Immature natural killer cell (primary cell): ENCODE measurements around the gene ZBTB18. TPM values are rescaled to one million over a fixed set of nuclear protein-coding genes. Genes with fewer than 3 reads are reported as not detected.

ENCODE experiments used
- DNase-seq, 3 donors: peaks; one replicate each; pipeline ENCODE4 v3.0.0; 2022; ENCODE audit warnings: mixed read lengths in 1 of 3
- H3K27ac Mint-ChIP-seq, 6 donors: one replicate each; pipeline ENCODE4 v1.8.0; 2020; ENCODE audit warnings: mixed read lengths in 6 of 6, mild to moderate bottlenecking in 5 of 6, inconsistent platforms in 4 of 6, moderate library complexity in 3 of 6
- H3K27me3 Mint-ChIP-seq, 3 donors: one replicate each; pipeline ENCODE4 v1.8.0; 2020 to 2021; ENCODE audit warnings: low read depth in 3 of 3, mild to moderate bottlenecking in 3 of 3, mixed read lengths in 3 of 3, moderate library complexity in 3 of 3, inconsistent platforms in 1 of 3
- H3K36me3 Mint-ChIP-seq, 3 donors: one replicate each; pipeline ENCODE4 v1.8.0; 2020; ENCODE audit warnings: mixed read lengths in 3 of 3, inconsistent platforms in 2 of 3, mild to moderate bottlenecking in 2 of 3
- H3K4me1 Mint-ChIP-seq, 2 donors: one replicate each; pipeline ENCODE4 v1.8.0; 2020; ENCODE audit warnings: inconsistent platforms in 2 of 2, mild to moderate bottlenecking in 2 of 2, mixed read lengths in 2 of 2, moderate library complexity in 1 of 2
- H3K4me3 Mint-ChIP-seq, 5 donors: one replicate each; pipeline ENCODE4 v1.8.0; 2020; ENCODE audit warnings: mild to moderate bottlenecking in 5 of 5, mixed read lengths in 5 of 5, inconsistent platforms in 3 of 5, moderate library complexity in 3 of 5
- H3K9me3 Mint-ChIP-seq, 6 donors: one replicate each; pipeline ENCODE4 v1.8.0; 2020; ENCODE audit warnings: mild to moderate bottlenecking in 6 of 6, mixed read lengths in 6 of 6, inconsistent platforms in 4 of 6, moderate library complexity in 3 of 6
- polyA plus RNA-seq, 3 donors: library from polyadenylated mRNA; unstranded; fragments of 300-500 nt; fragmentation: Illumina TruSeq; gene quantifications; one replicate each; pipeline ENCODE4 v1.2.3, GENCODE V29; 2021

The ZBTB18 gene
- polyA plus RNA-seq, 3 donors from 2014 or later = 0.25 to 0.99 (median 0.72) TPM

DNA sequence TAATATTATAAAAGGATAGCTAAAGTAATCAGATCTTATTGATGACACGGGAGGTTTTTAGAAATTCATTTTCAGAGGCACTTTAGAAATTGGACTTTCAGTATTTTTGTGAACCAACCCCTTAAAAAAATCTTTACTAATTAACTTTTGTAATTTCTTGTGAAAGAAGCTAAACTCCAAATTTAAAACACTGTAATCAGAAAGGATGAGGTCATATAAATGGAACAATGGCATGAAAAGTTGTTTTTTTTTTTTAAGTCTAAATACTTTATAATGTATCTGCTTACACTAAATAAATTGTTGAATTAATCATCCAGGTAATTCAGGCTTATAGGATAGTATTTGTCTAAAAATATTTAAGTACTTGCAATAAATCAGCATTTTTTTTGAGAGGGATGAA, 9.0 kb downstream of the ZBTB18 start:
- H3K9me3 Mint-ChIP-seq = no peaks in the 10 kb centered on the region
- no peaks in the 10 kb centered on the region for H3K4me1 Mint-ChIP-seq
- H3K27me3 Mint-ChIP-seq = peaks cover 0 to 10% (median 1%) of the 10 kb centered on the region in 3 donors
- no peak overlapping the region for H3K27ac Mint-ChIP-seq
- no peak for DNase-seq
- no peak overlapping the region for H3K4me3 Mint-ChIP-seq
- peaks cover 0 to 8% (median 0%) of the 10 kb centered on the region in 3 donors for H3K36me3 Mint-ChIP-seq

DNA sequence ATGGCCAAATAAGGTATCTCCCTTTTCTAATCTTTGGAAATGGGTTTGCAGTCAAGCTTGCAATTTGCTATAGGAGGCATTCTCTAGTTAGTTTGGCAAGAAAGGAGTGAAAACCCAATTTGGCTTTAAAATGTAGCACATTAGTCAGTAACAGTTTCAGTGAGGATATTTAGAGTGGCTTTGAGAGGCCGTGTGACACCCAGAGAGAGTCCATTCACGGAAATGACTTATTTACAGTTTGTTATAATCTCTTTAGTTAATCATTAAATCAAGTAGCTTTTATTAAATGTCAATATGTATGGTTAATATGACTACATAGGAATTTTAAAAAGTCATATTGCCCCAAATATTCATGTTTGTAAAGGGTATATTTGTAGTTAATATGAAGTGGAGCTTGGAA, 9.6 kb downstream of the ZBTB18 start:
- DNase-seq = no peak
- peaks cover 0 to 10% (median 1%) of the 10 kb centered on the region in 3 donors for H3K27me3 Mint-ChIP-seq
- H3K9me3 Mint-ChIP-seq = no peaks in the 10 kb centered on the region
- no peaks in the 10 kb centered on the region for H3K4me1 Mint-ChIP-seq
- peaks cover 0 to 3% (median 0%) of the 10 kb centered on the region in 3 donors for H3K36me3 Mint-ChIP-seq
- no peak overlapping the region for H3K27ac Mint-ChIP-seq
- H3K4me3 Mint-ChIP-seq = no peak overlapping the region

DNA sequence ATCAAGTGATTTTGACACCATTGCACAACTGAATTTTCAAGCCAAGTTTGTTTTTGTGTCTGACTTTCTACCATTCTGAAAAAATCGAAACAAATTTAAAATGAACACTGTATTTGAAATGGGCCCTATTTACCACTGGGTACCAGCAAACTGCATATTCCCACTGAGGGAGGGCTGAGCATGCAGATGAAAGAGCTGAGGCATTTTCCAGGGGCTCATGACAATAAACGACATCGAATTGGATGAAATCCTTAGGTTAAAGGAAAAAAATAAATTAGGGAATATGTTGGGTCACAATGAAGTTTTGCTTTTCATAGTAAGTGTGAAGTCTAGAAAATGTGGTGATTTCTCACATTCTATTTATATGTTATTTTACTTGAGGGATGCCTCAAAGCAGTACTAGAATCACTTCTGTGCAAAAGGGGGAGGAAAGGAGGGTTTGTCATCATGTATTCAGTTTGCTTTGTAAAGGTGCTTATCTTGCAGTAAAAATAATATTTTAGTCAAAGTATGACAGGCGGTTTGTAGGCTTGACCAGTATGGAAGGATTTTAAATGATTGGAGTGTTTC, 11.2 kb downstream of the ZBTB18 start:
- Mint-ChIP-seq H3K36me3 (no peaks in the 10 kb centered on the region), H3K4me3 (no peak overlapping the region), H3K27ac (no peak overlapping the region), H3K27me3 (peaks cover 1 to 8% (median 1%) of the 10 kb centered on the region in 3 donors), H3K4me1 (no peaks in the 10 kb centered on the region), H3K9me3 (no peaks in the 10 kb centered on the region)
- no peak for DNase-seq

DNA sequence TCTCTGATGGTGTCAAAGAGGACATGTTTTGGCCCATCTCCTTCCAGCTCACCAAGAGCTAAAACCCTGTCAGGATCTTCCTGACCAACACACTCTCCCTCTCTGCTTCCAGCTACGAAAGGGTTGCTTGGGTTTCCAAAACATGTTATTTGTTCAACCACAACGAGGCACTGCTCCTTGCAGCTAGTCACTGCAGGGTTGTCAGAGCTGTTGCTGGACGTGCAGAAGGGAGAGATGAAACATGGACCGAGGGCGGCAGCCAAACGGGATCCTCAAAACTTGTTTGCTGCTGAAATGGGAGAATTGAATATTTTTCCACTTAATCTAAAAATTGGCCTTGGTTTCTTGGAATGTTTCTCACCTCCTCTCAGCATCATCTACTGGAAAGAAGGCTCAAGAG, 12.4 kb downstream of the ZBTB18 start:
- H3K36me3 Mint-ChIP-seq = no peaks in the 10 kb centered on the region
- H3K27ac Mint-ChIP-seq = no peak overlapping the region
- peaks cover 1 to 8% (median 1%) of the 10 kb centered on the region in 3 donors for H3K27me3 Mint-ChIP-seq
- no peak for DNase-seq
- no peaks in the 10 kb centered on the region for H3K4me1 Mint-ChIP-seq
- no peak overlapping the region for H3K4me3 Mint-ChIP-seq
- H3K9me3 Mint-ChIP-seq = no peaks in the 10 kb centered on the region

DNA sequence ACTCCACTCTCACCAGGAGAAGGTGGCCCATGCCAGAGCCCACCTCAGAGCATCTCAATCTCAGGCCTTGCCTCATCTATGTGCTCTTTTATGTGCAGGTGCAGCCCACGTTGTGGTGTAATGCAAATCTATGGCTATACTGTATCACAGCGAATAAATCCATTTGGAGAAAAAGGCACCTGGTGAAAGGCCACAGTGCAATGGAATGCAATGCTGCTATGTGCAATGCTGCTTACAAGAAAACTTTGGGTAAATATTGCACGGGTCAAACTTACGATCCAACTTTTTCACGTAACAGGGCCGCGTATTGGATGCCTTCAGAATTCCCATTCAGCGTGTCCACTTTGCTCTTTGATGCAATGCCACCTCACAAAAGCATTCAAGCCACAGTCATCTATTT, 13.5 kb downstream of the ZBTB18 start:
- H3K27me3 Mint-ChIP-seq = peaks cover 1 to 8% (median 1%) of the 10 kb centered on the region in 3 donors
- H3K9me3 Mint-ChIP-seq = no peaks in the 10 kb centered on the region
- no peak overlapping the region for H3K4me3 Mint-ChIP-seq
- H3K36me3 Mint-ChIP-seq = no peaks in the 10 kb centered on the region
- H3K27ac Mint-ChIP-seq = no peak overlapping the region
- no peak for DNase-seq
- no peaks in the 10 kb centered on the region for H3K4me1 Mint-ChIP-seq

DNA sequence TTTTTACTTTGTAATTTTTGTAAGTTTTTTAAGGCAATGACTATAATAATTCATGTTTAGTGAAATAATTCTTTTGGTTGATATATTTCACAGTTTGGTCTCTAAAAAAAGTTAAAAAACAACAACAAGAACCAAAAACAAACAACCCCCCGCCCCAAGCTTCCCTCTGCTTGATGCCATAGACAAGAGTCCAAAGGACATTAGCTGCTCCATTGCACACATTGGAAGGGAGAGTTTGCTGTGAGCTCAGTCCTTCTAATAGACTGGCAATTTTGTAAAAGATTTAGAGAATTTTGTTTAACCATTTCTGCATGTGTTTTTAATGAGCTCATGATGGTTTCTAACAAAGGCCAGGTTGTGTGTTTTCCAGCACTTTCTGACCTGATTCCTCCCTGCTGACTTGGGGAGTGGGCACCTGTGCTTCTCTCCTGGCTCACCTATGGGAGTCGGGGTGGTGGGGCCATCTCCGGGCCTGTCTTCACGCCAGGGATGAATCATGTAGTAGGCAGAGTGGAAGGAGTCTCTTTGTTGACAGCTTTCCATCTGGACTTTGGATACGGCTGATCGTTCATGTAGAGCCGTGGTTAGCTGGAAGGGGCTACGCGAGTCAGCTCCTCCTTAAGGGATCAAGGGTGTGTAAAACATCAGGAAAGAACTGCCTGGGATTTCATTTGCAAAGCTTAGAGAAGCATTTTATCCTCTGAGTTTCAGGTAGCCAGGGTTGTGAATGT, 14.1 kb downstream of the ZBTB18 start:
- Mint-ChIP-seq H3K36me3 (peaks cover 0 to 4% (median 0%) of the 10 kb centered on the region in 3 donors), H3K4me1 (no peaks in the 10 kb centered on the region), H3K27ac (no peak overlapping the region), H3K9me3 (no peaks in the 10 kb centered on the region), H3K27me3 (peaks cover 1 to 8% (median 1%) of the 10 kb centered on the region in 3 donors), H3K4me3 (no peak overlapping the region)
- DNase-seq = no peak

DNA sequence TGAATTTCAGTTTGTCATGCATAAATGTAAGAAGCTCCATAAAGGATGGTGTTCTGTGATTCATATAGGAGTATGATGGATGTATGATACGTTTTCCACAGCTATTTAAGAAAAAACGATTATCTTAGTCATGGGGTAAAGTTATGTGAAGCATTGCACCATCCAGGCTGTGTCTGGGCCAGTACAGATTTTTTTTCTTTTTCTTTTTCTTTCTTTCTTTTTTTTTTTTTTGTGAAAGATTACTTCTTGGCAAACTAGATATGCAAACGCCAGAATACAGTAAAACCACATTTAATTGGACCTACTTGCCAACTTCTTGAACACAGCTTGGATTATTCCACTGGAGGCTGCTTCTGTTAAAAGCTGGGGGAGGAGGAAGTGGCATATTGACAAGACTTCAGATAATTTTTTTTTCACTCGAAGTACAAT, 14.9 kb downstream of the ZBTB18 start:
- DNase-seq = no peak
- Mint-ChIP-seq H3K4me1 (no peaks in the 10 kb centered on the region), H3K4me3 (no peak overlapping the region), H3K27me3 (peaks cover 1 to 8% (median 1%) of the 10 kb centered on the region in 3 donors), H3K9me3 (no peaks in the 10 kb centered on the region), H3K36me3 (peaks cover 0 to 4% (median 0%) of the 10 kb centered on the region in 3 donors), H3K27ac (no peak overlapping the region)

DNA sequence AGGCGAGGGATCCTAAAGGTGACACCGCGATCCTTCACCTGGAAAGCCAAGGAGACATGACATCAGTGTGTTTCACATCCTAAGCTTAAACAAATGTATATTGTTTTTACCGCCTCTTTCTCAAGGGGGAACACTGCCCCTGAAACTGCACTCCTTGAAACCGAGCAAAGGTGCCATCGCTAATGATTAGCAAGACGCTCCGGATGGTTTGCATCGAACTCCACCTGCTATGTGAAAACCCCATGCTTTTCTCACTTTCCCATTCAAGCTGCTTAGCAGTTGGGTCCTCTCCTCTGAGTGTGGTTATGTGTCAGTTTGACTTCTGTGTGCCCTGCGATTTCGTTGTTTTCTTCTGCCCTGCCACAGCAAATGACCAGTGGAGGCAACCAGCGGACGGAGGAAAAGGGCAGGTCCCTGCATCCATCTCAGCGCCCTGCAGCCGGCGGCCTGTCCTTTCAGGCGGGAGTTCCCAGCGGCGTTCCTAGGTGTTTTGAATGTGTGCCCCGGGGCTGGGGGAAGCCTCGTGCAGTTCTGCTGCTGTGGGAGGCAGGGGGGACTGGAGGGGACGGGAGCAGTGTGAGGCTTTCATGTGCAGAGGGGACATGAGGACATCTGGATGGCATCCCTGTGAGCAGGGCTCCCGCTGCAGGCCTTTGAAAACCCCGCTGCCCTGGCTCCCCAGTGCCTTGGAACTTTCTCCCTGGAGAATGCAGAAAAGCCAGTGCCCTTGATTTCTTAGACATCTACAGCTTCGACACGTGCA, 16.1 kb downstream of the ZBTB18 start:
- H3K4me1 Mint-ChIP-seq = no peaks in the 10 kb centered on the region
- no peak overlapping the region for H3K27ac Mint-ChIP-seq
- H3K36me3 Mint-ChIP-seq = peaks cover 0 to 4% (median 0%) of the 10 kb centered on the region in 3 donors
- no peak for DNase-seq
- peaks cover 1 to 8% (median 1%) of the 10 kb centered on the region in 3 donors for H3K27me3 Mint-ChIP-seq
- no peaks in the 10 kb centered on the region for H3K9me3 Mint-ChIP-seq
- H3K4me3 Mint-ChIP-seq = no peak overlapping the region

DNA sequence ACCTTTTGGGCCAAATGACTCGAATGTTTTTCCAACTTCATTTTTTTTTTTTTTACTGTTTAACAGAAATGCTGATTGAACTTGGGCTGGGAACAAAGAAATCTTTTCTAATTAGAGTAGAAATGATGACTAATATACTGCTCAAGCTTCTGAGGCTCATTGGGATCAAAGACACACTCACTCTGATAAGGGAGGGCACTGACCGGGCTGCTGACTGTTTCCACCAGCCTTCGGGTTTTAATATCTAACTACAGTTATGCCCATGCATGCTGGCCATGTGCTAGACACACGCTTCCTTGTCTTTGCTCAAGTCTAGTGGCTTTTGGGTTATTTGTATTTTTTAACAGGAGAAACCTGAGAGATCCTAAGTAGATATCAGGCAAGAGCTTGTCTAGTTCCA, 16.8 kb downstream of the ZBTB18 start:
- H3K4me3 Mint-ChIP-seq = no peak overlapping the region
- peaks cover 1 to 3% (median 3%) of the 10 kb centered on the region in 3 donors for H3K27me3 Mint-ChIP-seq
- H3K4me1 Mint-ChIP-seq = no peaks in the 10 kb centered on the region
- H3K36me3 Mint-ChIP-seq = peaks cover 0 to 4% (median 0%) of the 10 kb centered on the region in 3 donors
- DNase-seq = no peak
- H3K27ac Mint-ChIP-seq = no peak overlapping the region
- no peaks in the 10 kb centered on the region for H3K9me3 Mint-ChIP-seq

DNA sequence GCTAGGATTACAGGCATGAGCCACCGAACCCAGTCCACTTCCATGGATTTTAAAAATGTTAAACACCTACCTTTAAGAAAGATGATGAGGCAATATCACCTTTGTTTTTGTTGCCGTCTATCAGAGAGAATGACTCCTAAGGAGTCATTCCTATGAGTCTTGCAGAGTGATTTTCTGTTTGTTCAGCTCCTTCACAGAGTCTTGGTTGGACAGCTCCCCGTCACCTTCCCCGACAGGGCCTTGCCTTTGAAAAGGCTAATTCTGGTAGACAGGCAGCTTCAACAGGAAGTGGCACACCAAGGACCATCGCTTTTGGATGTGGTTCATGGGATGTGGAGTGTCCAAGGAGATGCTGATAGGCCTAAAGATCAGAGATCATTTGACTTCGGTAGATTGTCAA, 17.5 kb downstream of the ZBTB18 start:
- no peak overlapping the region for H3K27ac Mint-ChIP-seq
- H3K4me1 Mint-ChIP-seq = no peaks in the 10 kb centered on the region

DNA sequence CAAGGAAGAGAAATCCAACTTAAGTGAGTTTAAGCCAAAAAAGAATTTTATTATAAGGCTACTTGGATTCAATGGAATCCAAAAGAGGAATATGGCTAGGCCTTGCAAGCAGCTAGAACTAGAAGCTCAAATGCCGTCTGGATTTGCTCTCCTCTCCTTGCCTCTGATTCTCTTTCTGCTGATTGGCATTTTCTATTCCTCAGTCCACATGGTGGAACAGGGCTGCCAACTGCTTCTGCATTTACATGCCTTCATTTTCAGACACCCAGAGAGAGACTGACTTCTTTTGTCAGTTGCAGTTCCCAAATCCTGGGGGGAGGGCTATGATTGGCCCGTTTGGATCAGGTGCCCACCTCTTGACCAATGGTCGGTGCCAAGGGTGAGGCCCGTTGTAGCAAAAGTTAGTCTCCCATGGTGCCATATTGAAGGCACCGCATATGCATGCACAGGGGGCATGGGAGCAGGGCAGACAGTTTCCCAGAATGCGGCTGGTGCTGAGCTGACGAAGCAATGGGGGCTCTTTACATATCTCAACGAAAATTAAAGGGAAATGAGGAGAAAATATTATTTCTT, 18.3 kb downstream of the ZBTB18 start:
- Mint-ChIP-seq H3K36me3 (peaks cover 0 to 4% (median 0%) of the 10 kb centered on the region in 3 donors), H3K27me3 (peaks cover 1 to 5% (median 3%) of the 10 kb centered on the region in 3 donors), H3K4me1 (peaks cover 7 to 8% of the 10 kb centered on the region in 2 donors), H3K9me3 (no peaks in the 10 kb centered on the region), H3K27ac (no peak overlapping the region), H3K4me3 (no peak overlapping the region)
- no peak for DNase-seq

More for the DNA sequence above, 17.5 kb downstream of the ZBTB18 start:
- no peak overlapping the region for H3K4me3 Mint-ChIP-seq
- no peaks in the 10 kb centered on the region for H3K9me3 Mint-ChIP-seq
- DNase-seq = no peak
- peaks cover 0 to 2% (median 1%) of the 10 kb centered on the region in 3 donors for H3K27me3 Mint-ChIP-seq
- peaks cover 0 to 4% (median 0%) of the 10 kb centered on the region in 3 donors for H3K36me3 Mint-ChIP-seq

DNA sequence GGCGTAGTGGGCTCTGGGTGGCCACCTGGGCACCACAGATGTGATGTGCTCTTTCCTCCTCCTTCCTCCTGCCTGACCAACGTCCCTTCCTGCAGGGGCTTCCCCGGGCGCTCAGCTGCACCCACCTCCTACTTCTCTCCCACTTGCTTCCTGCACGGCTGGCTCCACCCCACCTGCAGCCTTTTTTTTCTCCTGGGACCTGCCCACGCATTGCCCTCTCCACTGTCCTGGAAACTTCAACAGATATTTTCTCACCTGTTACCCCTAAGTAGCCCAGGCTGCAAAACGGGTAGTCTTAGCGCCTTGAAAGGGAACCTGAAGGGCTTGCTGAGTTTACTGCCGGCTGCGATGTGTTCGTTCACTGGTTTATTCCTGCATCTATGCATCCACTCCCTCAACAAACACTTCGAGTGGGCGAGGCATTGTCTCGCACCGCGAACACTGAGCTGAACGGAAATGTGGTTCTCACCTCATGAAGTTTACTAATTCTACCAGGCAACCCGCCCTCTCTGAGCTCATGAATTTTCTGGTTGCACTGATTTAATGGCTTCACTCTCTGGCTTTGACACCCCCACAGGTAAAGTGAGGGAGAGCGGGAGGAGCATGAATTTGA, 23.6 kb downstream of the ZBTB18 start:
- peaks cover 20 to 22% of the 10 kb centered on the region in 2 donors for H3K4me1 Mint-ChIP-seq
- peak overlapping the region; percentile 31 to 89 (median 78) for H3K27ac Mint-ChIP-seq
- H3K36me3 Mint-ChIP-seq = peaks cover 0 to 4% (median 0%) of the 10 kb centered on the region in 3 donors

DNA sequence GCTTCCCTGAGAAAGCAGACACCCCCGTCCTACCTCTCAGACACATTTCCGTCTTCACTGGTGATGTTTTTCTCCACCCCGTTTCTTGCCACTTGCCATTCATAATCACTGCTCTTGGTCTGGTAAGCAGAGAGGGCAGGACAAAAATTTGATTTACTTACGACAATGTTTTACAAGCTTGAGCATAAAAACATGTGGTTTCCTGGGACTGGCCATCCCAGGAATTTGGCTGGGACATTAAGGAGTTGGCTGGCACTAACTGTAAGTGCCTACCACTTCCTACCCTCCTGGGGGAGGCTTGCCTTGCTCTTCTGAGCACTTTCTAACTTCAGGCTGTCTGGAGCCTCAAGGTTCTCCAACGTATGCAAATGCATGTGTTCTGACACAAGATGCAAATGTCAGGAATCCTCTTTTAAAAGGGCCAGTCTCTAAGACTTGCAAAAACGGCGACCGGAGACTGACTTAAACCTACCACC, 24.2 kb downstream of the ZBTB18 start:
- DNase-seq = no peak
- H3K4me1 Mint-ChIP-seq = peaks cover 20 to 22% of the 10 kb centered on the region in 2 donors
- H3K4me3 Mint-ChIP-seq = peak overlapping the region; percentile 79 to 84 (median 82)
- H3K36me3 Mint-ChIP-seq = no peaks in the 10 kb centered on the region
- peak overlapping the region; percentile 31 to 89 (median 78) for H3K27ac Mint-ChIP-seq
- no peaks in the 10 kb centered on the region for H3K9me3 Mint-ChIP-seq
- H3K27me3 Mint-ChIP-seq = peaks cover 10 to 23% (median 22%) of the 10 kb centered on the region in 3 donors

More for the DNA sequence above, 23.6 kb downstream of the ZBTB18 start:
- peaks cover 10 to 22% (median 21%) of the 10 kb centered on the region in 3 donors for H3K27me3 Mint-ChIP-seq
- DNase-seq = peak; percentile 67 to 74 (median 72)
- H3K9me3 Mint-ChIP-seq = no peaks in the 10 kb centered on the region
- H3K4me3 Mint-ChIP-seq = peak overlapping the region; percentile 79 to 84 (median 82)
